HG03175 (cell line): ENCODE measurements around the gene FRMD4A.

ENCODE experiments used
- ATAC-seq: cut with Tn5 transposase; IDR thresholded peaks from one replicate; pipeline ENCODE4 v1.9.1; 2021; ENCODE audit warnings: mild to moderate bottlenecking, moderate library complexity; ENCODE audit not compliant: unreplicated experiment

FRMD4A gene

DNA sequence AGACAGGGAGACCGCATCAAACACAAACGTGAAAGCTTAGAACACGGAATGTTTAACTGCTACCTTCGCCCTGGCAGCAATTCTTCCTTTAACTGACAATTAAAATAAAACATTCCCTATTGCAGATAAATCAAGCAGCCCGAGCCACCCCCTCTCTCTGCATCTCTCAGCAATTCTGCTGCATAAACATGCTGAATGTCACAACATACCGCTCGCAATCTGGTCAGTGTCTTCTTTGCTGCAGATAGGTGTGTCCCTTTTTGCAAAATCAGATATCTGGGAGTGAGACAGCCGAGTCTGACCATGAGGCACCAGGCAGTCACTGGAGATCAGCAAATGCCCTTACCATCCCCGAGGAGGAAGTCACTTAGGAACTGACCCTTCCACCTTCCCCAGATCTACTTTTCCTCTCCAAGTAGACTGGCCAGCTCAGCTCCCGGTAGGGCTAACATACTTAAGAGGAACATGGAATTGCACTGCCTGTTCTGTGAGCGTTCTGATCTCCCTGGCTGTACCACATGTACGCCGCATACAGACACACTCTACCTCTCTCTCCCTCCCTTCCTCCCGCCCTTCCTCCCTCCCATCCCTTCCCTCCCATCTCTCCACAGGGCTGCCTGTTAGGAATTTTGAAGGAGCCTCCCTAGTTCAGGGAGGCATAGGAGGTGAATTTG is at the start of gene FRMD4A:
Gene FRMD4A (minus strand): TSS at position 537 of the 674 bp plus-strand sequence.
- no peak for ATAC-seq

DNA sequence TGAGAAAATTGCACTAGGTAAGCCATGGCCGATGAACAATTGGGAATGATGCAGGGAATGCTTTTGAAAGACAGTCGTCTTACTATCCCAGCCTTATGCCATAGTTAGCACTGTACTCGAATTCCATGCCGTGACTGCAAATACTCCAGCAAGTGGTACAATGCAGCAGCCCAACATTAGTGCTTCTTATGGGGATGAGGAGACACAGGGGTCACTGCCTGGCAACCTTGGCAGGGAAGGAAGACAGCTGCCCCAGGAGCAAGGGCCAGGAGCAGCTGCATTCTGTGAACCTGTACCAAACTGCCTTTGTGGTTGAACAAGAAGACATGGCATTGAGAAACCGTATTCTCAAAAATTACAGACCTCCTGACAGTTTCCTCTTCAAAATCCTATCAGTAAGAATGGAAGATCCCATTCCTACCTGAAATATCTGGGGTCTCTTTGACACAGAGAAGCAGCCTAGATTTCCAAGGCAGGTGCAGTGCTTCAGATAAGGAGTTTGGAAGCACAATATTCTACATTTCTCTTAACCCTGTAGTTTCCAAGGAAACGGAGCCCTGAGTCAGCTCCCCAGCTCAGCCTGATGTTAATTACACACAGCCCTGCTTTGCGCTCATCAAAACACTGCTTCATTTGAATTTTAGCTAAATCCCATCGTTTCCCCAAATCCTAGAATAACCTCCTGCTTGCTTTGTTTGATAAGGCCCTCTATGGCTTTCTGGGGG is 49.0 kb upstream of the FRMD4A start:
- no peak for ATAC-seq

DNA sequence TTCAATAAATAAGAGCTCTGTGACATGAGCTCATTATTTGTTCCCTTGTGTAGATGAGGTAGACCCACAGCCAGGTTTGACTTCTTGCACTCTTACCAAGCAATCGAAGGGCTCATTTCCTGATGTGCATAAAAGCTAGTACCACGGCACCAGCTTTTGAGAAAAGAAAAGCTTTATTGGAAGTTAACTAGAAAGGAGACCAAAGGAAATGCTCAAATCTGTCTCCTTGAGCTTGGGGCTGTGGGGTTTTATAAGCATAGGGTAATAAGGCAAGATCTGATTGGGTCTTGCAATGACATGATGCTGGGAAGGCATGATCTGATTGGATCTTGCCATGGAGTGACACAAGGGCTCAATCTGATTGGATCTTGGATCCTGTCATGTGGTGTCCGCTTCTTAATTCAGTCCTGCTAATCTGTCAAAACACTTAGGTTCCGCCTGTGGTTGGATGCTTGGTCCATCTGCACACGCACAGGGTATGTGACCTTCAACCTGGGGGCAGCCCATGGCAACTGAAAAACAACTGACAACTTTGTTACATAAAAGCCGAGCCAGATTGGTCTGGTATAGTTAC is 47.8 kb upstream of the FRMD4A start:
- no peak for ATAC-seq

DNA sequence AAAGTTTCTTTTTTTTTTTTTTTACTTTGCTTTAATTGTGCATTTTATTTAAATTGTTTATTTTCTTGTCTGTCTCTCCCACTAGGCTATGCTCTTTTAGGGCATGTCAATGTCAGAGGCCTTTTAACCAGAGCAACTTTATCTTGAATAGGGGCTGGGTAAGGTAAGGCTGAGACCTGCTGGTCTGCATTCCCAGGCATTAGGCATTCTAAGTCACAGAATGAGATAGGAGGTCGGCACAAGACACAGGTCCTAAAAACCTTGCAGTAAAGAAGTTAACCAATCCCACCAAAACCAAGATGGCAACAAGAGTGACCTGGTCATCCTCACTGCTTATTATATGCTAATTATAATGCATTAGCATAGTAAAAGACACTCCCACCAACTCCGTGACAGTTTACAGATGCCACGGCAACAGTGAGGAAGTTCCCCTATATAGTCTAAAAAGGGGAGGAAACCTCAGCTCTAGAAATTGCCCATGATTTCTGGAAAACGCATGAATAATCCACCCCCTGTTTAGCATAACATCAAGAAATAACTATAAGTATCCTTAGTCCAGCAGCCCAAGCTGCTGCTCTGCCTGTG is 47.0 kb upstream of the FRMD4A start:
- no peak for ATAC-seq

DNA sequence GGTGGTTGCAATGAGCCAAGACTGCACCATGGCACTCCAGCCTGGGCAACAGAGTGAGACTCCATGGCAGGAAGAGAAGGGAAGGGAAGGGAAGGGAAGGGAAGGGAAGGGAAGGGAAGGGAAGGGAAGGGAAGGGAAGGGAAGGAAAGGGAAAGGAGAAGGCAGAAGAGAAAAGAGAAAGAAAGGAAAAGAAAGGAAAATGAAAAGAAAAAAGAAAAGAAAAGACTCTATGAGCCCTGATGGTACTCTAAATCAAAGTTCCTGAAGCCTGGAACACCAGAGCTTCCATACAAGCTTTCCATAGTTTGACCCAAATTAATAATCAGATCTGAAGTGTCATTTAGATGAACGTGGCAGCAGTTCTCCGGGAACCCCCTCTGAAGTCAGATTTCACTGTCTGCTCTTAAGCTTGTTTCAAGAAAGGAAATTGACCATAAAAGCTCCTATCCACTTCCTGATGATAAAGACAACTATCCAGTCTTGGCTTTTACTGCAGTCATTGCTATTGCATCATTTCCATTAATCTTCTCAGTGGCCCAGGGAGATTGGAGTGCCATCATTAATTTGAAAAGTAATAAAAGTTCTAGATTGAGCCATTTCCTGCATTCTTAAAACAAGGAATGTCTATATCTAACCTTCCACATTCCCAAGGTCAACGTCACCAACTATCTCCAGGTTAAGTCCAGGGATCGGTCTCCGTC is 44.2 kb upstream of the FRMD4A start:
- no peak for ATAC-seq

DNA sequence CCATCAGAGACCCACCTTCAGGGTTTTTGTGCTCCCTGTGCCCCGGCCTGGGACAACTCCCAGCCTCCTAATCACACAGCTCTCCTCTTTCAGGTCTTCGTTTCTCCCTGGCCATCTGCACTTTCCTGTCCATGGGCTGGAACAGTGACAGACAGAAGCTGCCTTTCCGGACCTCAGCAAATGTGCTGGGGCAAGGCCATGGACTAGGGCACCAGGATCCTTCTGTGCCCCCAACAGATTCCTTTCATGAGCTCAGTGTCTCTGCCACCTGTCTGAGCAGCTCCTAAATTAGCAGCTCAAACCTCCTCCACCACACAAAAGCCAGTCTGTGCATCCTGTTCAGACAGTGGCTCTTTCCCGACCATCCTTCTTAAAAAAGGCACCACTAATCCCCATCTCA is 41.9 kb upstream of the FRMD4A start:
- ATAC-seq = no peak

- no peak for ATAC-seq
These were observed 40.9 kb upstream of the FRMD4A start for GRCh38 chr10:14371581-14371980.

DNA sequence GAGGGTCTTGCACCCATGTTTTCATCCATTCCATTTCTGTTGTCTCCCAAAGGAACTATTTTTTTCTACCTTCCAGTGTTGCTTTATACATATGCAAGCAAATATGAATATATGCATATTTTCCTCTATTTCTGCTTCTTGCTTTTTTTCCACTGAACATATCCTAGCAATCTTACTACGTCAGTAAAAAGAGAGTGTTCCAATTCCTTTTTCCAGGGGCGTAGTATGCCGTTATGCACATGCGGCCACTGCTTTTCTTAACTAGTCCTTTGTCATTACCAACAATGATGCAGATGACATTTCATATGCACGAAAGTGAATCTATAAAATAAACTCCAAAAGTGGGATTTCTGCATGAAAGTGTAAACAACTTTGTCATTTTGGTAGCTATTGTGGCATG is 40.2 kb upstream of the FRMD4A start:
- ATAC-seq = no peak

GRCh38 chr10:14369906-14370305 is 39.2 kb upstream of the FRMD4A start:
- ATAC-seq = no peak

DNA sequence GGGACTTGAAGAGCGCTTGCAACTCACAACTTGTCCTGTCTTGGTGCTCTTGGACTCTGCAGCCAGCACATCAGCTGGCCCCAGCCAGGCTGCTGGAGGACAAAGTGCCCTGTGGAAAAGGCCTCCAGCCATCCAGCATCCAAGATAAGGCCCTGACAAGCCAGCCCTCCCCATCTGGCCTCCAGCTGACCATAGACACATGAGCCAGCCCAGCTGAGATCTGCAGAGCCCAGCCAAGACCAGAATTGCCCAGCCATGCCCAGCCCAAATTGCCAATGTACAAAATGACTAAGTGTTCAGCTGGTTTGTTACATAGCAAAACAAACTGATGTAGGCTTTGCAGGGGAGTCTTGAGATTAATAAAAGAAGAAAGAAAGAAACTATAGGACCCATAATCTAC is 36.0 kb upstream of the FRMD4A start:
- no peak for ATAC-seq

DNA sequence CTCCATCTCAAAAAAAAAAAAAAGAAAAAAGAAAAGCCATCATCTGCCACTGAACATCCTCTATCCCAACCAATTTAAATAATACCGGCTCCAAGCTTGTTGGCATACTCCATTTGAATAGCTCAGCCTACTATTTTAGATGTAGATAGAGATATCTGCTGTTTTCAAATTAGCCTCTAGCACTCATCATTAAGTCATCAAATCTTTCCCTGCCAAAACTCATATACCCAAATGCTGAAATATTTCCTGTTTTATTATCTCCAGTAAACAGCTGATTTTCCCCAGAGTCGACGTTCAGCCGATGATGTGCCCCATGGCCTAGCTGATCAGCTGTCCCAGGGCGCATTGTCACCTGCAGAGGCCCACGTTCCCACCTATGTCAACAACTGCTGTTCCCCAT is 34.5 kb upstream of the FRMD4A start:
- no peak for ATAC-seq

- no peak for ATAC-seq
These were observed 31.4 kb upstream of the FRMD4A start for GRCh38 chr10:14362104-14362503.

GRCh38 chr10:14360961-14361360 is 30.2 kb upstream of the FRMD4A start:
- ATAC-seq = no peak

DNA sequence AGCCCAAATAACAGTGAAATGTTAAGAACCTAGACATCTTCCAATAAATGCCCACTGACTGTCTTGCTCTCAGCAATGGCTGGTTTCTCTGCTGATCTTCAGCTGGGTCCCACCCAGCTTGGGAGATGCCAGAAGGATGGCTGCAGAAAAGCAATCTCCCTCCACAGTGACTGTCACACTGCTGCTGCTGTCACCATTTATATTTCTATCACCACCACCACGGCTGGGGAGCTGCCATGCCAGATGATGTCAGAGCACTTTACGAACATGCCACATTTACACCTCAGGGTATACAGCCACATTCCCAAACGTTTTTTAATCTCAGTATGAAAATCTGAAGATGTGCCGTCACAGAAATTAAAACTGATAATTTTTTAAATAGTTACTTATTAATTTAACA is 29.8 kb upstream of the FRMD4A start:
- no peak for ATAC-seq

GRCh38 chr10:14358886-14359573 is 28.3 kb upstream of the FRMD4A start:
- ATAC-seq = no peak

DNA sequence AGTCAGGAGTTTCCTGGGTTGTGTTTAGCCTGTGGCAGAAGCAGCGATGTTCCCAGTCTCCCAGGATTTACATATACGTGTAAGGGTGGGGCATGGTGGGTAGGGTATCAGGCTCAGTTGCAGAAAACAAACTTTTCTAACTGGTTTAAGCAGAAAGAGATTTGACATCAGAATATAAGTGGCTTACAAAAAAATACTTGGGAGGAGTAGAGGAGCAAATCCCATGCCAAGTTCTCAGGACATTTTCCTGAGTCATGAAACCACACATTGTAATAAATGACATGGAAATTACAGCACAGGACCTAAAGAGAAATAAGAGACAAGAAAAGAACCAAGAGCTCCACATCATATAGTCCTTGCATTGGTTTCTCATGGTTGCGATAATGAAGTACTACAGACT is 26.2 kb upstream of the FRMD4A start:
- no peak for ATAC-seq

GRCh38 chr10:14355750-14356149 is 25.0 kb upstream of the FRMD4A start:
- ATAC-seq = no peak

GRCh38 chr10:14353291-14353913 is 22.7 kb upstream of the FRMD4A start:
- ATAC-seq = no peak

DNA sequence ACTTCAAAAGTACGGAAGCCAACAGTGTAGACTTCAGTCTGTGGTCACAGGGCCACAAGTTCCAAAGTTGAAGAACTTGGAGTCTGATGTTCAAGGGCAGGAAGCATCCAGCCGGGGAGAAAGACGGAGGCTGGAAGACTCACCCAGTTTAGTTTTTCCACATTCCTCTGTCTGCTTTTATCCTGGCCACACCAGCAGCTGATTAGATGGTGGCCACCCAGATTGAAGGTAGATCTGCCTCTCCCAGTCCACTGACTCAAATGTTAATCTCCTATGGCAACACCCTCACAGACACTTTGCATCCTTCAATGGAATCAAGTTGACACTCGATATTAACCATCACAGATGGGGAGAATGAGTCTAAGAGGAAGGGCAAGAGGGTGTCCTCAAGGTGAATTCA is 19.3 kb upstream of the FRMD4A start:
- no peak for ATAC-seq

GRCh38 chr10:14349081-14349480 is 18.4 kb upstream of the FRMD4A start:
- no peak for ATAC-seq
